Endothelial cell of umbilical vein (primary cell): ENCODE results near the gene SH3BP2. TPM values are rescaled to one million over a fixed set of nuclear protein-coding genes. Genes with fewer than 3 reads are reported as not detected.

Experiments used
- BruUV-seq: library from RNA; stranded (reverse); fragments of 400-500 nt; replicated peaks from 2 replicates; lab custom pipeline; 2021; lab: Mats Ljungman, UMichigan
- CTCF ChIA-PET: fragments of 300-600, 350-600 bp; sonication (Branson Sonifier 250); formaldehyde crosslinking; loops from one replicate; lab custom pipeline; 2021; ENCODE audit warnings: antibody characterized with exemption, inconsistent platforms; lab: Charles Lee
- POLR2A ChIA-PET: fragments of 300-600, 350-600 bp; sonication (Branson Sonifier 250); formaldehyde crosslinking; loops from one replicate; lab custom pipeline; 2021; ENCODE audit warnings: antibody characterized with exemption, inconsistent platforms; lab: Charles Lee
- DNase-seq: peaks from one replicate; pipeline ENCODE4 v3.0.0-alpha.2; 2011; ENCODE audit warnings: low read depth, low spot score
- FAIRE-seq: peaks from 2 replicates; lab custom pipeline; 2011; peaks lifted over from hg19 to GRCh38; lab: Jason Lieb, UNC
- H2AFZ ChIP-seq: 2 replicates; pipeline ENCODE4 v1.6.0; 2012; ENCODE audit warnings: low read depth, low read length, control low read depth, inconsistent platforms
- H3K27ac ChIP-seq: 2 replicates; pipeline ENCODE4 v1.5.1; 2011; ENCODE audit warnings: low read depth, mild to moderate bottlenecking, control low read depth, low read length, moderate library complexity; ENCODE audit not compliant: insufficient read depth
- H3K27me3 ChIP-seq, 2 experiments: 2 replicates each; pipeline versions ENCODE4 v1.6.0 to v1.6.1; 2011; ENCODE audit warnings: low read length in 2 of 2, mixed read lengths in 1 of 2; ENCODE audit not compliant: control insufficient read depth in 2 of 2, insufficient read depth in 2 of 2
- H3K36me3 ChIP-seq, 2 experiments: 2 replicates in 1 of 2; 3 replicates in 1 of 2; pipeline ENCODE4 v1.5.1; 2011; ENCODE audit warnings: low read length in 2 of 2, mild to moderate bottlenecking in 1 of 2, moderate library complexity in 1 of 2; ENCODE audit not compliant: control insufficient read depth in 2 of 2, insufficient read depth in 2 of 2; ENCODE audit errors: extremely low read depth in 1 of 2
- H3K4me1 ChIP-seq: 3 replicates; pipeline ENCODE4 v1.5.1; 2011; ENCODE audit warnings: mild to moderate bottlenecking, low read length; ENCODE audit not compliant: control insufficient read depth, insufficient read depth; ENCODE audit errors: extremely low read depth
- H3K4me2 ChIP-seq: 2 replicates; pipeline ENCODE4 v1.6.1; 2011; ENCODE audit warnings: low read length, control low read depth, mixed read lengths; ENCODE audit not compliant: insufficient read depth
- H3K4me3 ChIP-seq, 3 experiments: fragments of 200-600 bp in 1 of 3; sonication (generic), shearing (Covaris generic) in 1 of 3; replicated peaks in 1 of 3; 2 replicates each; pipeline ENCODE4 v1.5.1; 2011 to 2016; ENCODE audit warnings: control low read depth in 3 of 3, low read length in 3 of 3, mild to moderate bottlenecking in 2 of 3, inconsistent platforms in 1 of 3, low read depth in 1 of 3, moderate library complexity in 1 of 3; ENCODE audit not compliant: insufficient read depth in 1 of 3
- H3K79me2 ChIP-seq: 2 replicates; pipeline ENCODE4 v1.6.0; 2012; ENCODE audit warnings: low read length, inconsistent platforms; ENCODE audit not compliant: control insufficient read depth, insufficient read depth
- H3K9ac ChIP-seq: replicated peaks from 2 replicates; pipeline ENCODE3; 2011; ENCODE audit warnings: low read length, control low read depth; ENCODE audit not compliant: insufficient read depth; ENCODE audit errors: extremely low read depth
- H3K9me1 ChIP-seq: replicated peaks from 3 replicates; pipeline ENCODE4 v1.6.0; 2011; ENCODE audit warnings: mild to moderate bottlenecking, low read length; ENCODE audit not compliant: control insufficient read depth, insufficient read depth; ENCODE audit errors: extremely low read depth
- H3K9me3 ChIP-seq: replicated peaks from 2 replicates; pipeline ENCODE4 v1.5.1; 2012; ENCODE audit warnings: low read length, inconsistent platforms; ENCODE audit not compliant: control insufficient read depth, insufficient read depth
- H4K20me1 ChIP-seq: replicated peaks from 2 replicates; pipeline ENCODE3; 2011; ENCODE audit warnings: mild to moderate bottlenecking, low read length; ENCODE audit not compliant: control insufficient read depth, insufficient read depth; ENCODE audit errors: extremely low read depth
- CTCF ChIP-seq, 2 donors: IDR thresholded peaks; 1 replicate in 1 of 2; 2 replicates in 1 of 2; pipeline ENCODE4 v1.5.1; 2011; ENCODE audit warnings: low read length in 2 of 2, mild to moderate bottlenecking in 2 of 2, moderate library complexity in 2 of 2, control low read depth in 1 of 2, inconsistent platforms in 1 of 2, low read depth in 1 of 2; ENCODE audit not compliant: insufficient read depth in 1 of 2; ENCODE audit errors: extremely low read depth in 1 of 2
- EZH2 ChIP-seq: IDR thresholded peaks from 2 replicates; pipeline ENCODE4 v1.6.1; 2012; ENCODE audit warnings: borderline replicate concordance, low read depth, mild to moderate bottlenecking, moderate library complexity, low read length, inconsistent platforms; ENCODE audit not compliant: severe bottlenecking
- FOS ChIP-seq: IDR thresholded peaks from 2 replicates; pipeline ENCODE4 v1.6.1; 2011; ENCODE audit warnings: mild to moderate bottlenecking, low read length, moderate library complexity, borderline replicate concordance; ENCODE audit not compliant: insufficient read depth
- GATA2 ChIP-seq: IDR thresholded peaks from 2 replicates; pipeline ENCODE4 v1.7.0; 2011; ENCODE audit warnings: low read depth, mild to moderate bottlenecking, moderate library complexity, mixed read lengths, low read length; ENCODE audit not compliant: insufficient read length, insufficient read depth
- JUN ChIP-seq: IDR thresholded peaks from 2 replicates; pipeline ENCODE4 v1.6.1; 2011; ENCODE audit warnings: borderline replicate concordance, low read depth; ENCODE audit not compliant: insufficient read length, insufficient read depth
- MAX ChIP-seq: IDR thresholded peaks from 2 replicates; pipeline ENCODE4 v1.6.1; 2011; ENCODE audit not compliant: insufficient read depth, insufficient read length
- MYC ChIP-seq: IDR thresholded peaks from one replicate; pipeline ENCODE4 v1.6.1; 2011; ENCODE audit warnings: mild to moderate bottlenecking, low read depth, low read length
- POLR2A ChIP-seq: IDR thresholded peaks from 2 replicates; pipeline ENCODE4 v1.6.1; 2012; ENCODE audit warnings: low read depth, mild to moderate bottlenecking, control low read depth, low read length
- POLR2AphosphoS5 ChIP-seq: IDR thresholded peaks from 2 replicates; pipeline ENCODE4 v1.6.1; 2012; ENCODE audit warnings: low read depth, mild to moderate bottlenecking, control low read depth, low read length, moderate library complexity; ENCODE audit not compliant: insufficient read depth
- dilution Hi-C: fragments of 300-500 bp; cut with MboI; formaldehyde crosslinking; loops from one replicate; pipeline ENCODE4 v1.15.0; 2019; ENCODE audit warnings: low sequenced_read_pairs; ENCODE audit not compliant: extremely low pct_ligation_motif_present
- intact Hi-C: fragments of 100-400 bp; cut with micrococcal nuclease; formaldehyde crosslinking; loops from one replicate; pipeline ENCODE4 v1.10.0; 2022
- polyA plus RNA-seq, 4 experiments: library from polyadenylated mRNA; depleted of rRNA in 3 of 4; stranded (reverse) in 3 of 4; unstranded in 1 of 4; fragments of >200 nt; gene quantifications; 2 replicates each; pipeline versions ENCODE4 v1.2.1 to v1.2.3, GENCODE V29; 2011 to 2012; ENCODE audit warnings: missing spikeins in 1 of 4
- total RNA-seq: library from RNA; stranded (reverse); gene quantifications from 2 replicates; pipeline ENCODE4 v1.2.3, GENCODE V29; 2021

Gene SH3BP2
- total and polyA plus RNA-seq, 2 donors (not counting 3 experiments of a cell fraction or from before 2014, with no cell fraction given), result 69.2 to 73.9 TPM

- H3K4me2 ChIP-seq, result no peak overlapping the region
- dilution Hi-C loops (no loop called here), intact Hi-C loops (loop anchor here (5.0 kb wide), 2 partner anchors 48 to 273 kb away; partner anchors contain the start of gene FAM193A)
- no peak overlapping the region for H2AFZ ChIP-seq
- H4K20me1 ChIP-seq, result no peaks in the 10 kb centered on the region
- H3K4me1 ChIP-seq, result peaks cover 35% of the 10 kb centered on the region
- ChIA-PET CTCF (interaction anchor here (4.5 kb wide), 1 partner anchor 46 kb away, joined by 34 read pairs; no protein-coding TSS in a partner anchor), POLR2A (interaction anchor here (2.9 kb wide), 1 partner anchor 12 kb away, joined by 13 read pairs; no protein-coding TSS in a partner anchor)
- FAIRE-seq (no peak), DNase-seq (no peak)
- H3K9me3 ChIP-seq, result no peaks in the 10 kb centered on the region
- H3K4me3 ChIP-seq, result no peak overlapping the region
- no peak overlapping the region for H3K27ac ChIP-seq
- BruUV-seq, result no TSS peak
- no peaks in the 10 kb centered on the region for H3K36me3 ChIP-seq
- H3K9ac ChIP-seq, result no peak overlapping the region
- H3K27me3 ChIP-seq, result no peaks in the 10 kb centered on the region
- no peak for TF ChIP-seq MAX
- TF ChIP-seq CTCF (IDR thresholded peaks at IDR 0.05; ENCODE audit: extremely low read depth in 1 of 2, insufficient read depth in 1 of 2, low read depth in 1 of 2, low read length in 2 of 2), result no peak
- TF ChIP-seq MYC, result no peak
- no peak for TF ChIP-seq POLR2A
- TF ChIP-seq POLR2AphosphoS5, result no peak
- no peak for TF ChIP-seq EZH2
- no peak for TF ChIP-seq FOS
- TF ChIP-seq GATA2, result no peak
- TF ChIP-seq JUN, result no peak
- H3K79me2 ChIP-seq, result peaks cover 39% of the 10 kb centered on the region
- no peaks in the 10 kb centered on the region for H3K9me1 ChIP-seq
Observed at GRCh38 chr4:2810388-2810787, 17.5 kb downstream of the SH3BP2 start.
